HUDEP-2 (cell line): ENCODE results near the gene CCDC182.

Source experiments
- DNase-seq, 76 experiments: peaks; one replicate each; lab custom pipeline; 2025; ENCODE audit not compliant: unreplicated experiment in 76 of 76; lab: John Stamatoyannopoulos, UW

The CCDC182 gene

DNA sequence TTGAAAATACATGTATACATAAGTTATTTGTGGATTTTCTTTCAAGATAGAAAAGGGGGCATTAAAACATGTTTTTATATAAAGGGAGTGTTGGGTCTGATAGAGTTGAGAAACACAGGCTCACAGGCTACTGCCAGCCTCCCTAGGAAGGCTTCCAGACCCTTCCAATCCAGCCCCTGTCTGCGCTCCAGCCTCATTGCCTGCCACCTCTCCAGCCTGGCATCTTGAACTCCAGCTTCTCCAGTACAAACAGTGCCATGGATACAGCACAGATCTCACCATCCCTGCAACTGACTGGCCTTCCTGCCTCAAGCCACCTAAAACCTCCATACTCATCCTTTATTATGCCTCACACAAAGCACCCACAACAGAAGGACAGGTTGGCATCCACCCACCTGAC, 40.7 kb downstream of the CCDC182 start:
- no peak for DNase-seq

GRCh38 chr17:57703273-57703672, 41.8 kb downstream of the CCDC182 start:
- DNase-seq = no peak

- no peak for DNase-seq
These were observed 44.0 kb downstream of the CCDC182 start for GRCh38 chr17:57701124-57701523.

- DNase-seq = no peak
These were observed 45.3 kb downstream of the CCDC182 start for GRCh38 chr17:57699751-57700219.

- DNase-seq = no peak
These were observed 47.0 kb downstream of the CCDC182 start for GRCh38 chr17:57697891-57698711.

DNA sequence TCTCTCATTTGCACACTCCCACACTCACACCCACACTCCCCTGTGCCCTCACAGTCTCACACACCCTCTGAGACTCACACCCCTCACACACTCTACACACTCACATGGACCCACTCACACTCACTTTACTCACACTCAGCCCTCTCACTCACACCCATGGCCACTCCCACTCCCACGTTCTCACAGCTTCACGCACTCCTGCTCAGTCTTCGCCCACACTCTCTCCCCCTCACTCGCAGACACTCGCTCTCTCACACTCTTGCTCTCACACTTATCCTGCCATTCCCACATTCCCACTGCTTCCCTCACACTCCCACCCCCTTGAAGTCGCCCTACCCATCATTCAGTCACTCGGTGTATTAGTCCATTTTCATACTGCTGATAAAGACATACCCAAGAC, 47.9 kb downstream of the CCDC182 start:
- DNase-seq = no peak

GRCh38 chr17:57696050-57696449, 49.0 kb downstream of the CCDC182 start:
- no peak for DNase-seq
